B cell (primary cell): ENCODE results near the gene IFT27.

Experiments
- EZH2 ChIP-seq: IDR thresholded peaks from 2 replicates; pipeline ENCODE4 v1.6.1; 2012; ENCODE audit warnings: borderline replicate concordance, low read depth, mild to moderate bottlenecking, moderate library complexity, low read length; ENCODE audit not compliant: insufficient read depth, poor library complexity, severe bottlenecking
- TF ChIP-seq, protein P1 (sequence below): fragments of 200-600 bp; IDR thresholded peaks from one replicate; pipeline ENCODE4 v1.8.0; 2022; ENCODE audit warnings: antibody characterized with exemption, mild to moderate bottlenecking

DNA sequence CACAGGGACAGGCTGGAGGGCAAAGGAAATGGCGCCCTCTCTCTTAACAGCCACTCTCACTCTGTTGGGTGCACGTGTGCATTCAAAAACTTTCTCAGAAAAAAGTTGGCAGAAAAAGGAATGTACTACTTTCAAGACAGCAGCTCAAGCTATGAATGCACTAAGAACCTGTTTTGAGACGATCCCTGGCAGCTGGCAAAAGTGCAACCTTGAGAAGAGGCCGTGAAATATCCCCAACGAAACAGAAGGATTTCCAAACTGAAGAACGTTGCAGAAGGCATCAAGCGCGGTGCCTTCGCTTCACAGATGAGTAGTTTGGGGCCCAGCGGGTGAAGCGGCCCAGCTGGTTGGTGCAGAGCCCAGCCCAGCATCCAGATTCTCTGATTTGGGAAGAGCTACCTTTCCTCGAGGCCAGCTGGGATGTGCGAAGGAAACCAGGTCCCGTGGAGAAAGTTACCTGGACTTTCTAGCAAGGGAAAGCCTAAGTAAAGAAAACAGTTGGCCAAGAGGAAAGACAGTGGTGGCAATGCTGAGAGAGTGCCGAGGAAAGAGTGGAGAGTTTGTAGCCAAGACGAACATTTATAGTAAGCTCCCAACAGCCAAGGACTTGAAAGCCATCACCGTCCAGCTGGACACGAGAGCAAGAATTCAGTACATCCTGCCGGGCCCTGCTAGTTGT lies 16.3 kb downstream of the IFT27 start:
- TF ChIP-seq, protein P1, sequence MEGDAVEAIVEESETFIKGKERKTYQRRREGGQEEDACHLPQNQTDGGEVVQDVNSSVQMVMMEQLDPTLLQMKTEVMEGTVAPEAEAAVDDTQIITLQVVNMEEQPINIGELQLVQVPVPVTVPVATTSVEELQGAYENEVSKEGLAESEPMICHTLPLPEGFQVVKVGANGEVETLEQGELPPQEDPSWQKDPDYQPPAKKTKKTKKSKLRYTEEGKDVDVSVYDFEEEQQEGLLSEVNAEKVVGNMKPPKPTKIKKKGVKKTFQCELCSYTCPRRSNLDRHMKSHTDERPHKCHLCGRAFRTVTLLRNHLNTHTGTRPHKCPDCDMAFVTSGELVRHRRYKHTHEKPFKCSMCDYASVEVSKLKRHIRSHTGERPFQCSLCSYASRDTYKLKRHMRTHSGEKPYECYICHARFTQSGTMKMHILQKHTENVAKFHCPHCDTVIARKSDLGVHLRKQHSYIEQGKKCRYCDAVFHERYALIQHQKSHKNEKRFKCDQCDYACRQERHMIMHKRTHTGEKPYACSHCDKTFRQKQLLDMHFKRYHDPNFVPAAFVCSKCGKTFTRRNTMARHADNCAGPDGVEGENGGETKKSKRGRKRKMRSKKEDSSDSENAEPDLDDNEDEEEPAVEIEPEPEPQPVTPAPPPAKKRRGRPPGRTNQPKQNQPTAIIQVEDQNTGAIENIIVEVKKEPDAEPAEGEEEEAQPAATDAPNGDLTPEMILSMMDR: no peak
- no peak for TF ChIP-seq EZH2
